ENCODE results near the gene SIK2.

DNA sequence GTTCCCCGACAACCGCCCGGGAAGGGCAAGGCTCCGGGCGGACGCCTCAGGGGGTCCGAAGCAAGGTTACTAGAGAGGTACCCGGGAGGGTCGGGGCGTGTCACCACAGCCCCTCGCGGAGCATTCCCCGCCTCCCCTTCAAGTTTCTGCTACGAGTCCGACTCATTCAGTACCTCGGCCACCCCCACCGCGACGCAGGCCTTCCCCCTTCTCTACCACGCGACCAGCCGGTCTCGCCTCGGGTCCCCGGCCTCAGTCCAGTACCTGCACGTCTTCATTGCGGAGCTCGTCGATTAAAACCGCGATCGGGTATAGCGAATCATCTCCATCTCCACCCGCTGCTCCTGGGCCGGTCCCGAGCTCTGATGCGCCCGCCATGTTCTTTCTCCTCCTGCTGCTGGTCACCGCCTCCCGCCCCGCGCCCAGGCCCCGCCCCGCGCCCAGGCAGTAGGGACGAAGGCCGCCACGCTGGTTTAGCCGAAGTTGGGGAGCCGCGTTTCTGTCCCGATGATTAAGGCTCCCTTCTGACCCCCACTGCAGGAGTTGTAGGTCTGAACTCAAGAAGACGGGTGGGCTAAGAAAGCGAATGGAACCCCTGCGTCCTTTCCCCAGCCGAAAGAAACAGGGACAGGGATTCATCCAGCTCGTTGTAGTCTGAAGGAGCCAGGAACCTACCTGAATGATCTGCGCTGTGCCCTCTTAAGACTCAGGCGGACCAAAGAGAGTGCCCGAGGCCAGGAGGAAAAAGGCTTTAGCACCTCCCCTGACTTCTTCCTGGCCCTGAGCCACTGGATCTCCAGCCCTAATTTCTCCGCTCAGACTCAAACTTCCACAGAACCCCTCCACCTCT, 164.0 kb downstream of the SIK2 start, which contains the start of gene PPP2R1B:
- TF ChIP-seq POLR2AphosphoS5 (IDR thresholded peaks at IDR 0.05; ENCODE audit: insufficient read depth, low read depth, low read length) (peak; percentile 50), EZH2 (IDR thresholded peaks at IDR 0.05; ENCODE audit: borderline replicate concordance, low read depth, low read length, severe bottlenecking) (no peak), POLR2A (IDR thresholded peaks at IDR 0.05; ENCODE audit: low read depth, low read length) (peak; percentile 16), JUN (IDR thresholded peaks at IDR 0.05; ENCODE audit: borderline replicate concordance, insufficient read depth, insufficient read length, low read depth) (no peak)
- TF ChIP-seq, protein P1, sequence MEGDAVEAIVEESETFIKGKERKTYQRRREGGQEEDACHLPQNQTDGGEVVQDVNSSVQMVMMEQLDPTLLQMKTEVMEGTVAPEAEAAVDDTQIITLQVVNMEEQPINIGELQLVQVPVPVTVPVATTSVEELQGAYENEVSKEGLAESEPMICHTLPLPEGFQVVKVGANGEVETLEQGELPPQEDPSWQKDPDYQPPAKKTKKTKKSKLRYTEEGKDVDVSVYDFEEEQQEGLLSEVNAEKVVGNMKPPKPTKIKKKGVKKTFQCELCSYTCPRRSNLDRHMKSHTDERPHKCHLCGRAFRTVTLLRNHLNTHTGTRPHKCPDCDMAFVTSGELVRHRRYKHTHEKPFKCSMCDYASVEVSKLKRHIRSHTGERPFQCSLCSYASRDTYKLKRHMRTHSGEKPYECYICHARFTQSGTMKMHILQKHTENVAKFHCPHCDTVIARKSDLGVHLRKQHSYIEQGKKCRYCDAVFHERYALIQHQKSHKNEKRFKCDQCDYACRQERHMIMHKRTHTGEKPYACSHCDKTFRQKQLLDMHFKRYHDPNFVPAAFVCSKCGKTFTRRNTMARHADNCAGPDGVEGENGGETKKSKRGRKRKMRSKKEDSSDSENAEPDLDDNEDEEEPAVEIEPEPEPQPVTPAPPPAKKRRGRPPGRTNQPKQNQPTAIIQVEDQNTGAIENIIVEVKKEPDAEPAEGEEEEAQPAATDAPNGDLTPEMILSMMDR (IDR thresholded peaks at IDR 0.05; ENCODE audit: extremely low read depth in 1 of 2, insufficient read depth in 1 of 2, low read depth in 1 of 2, low read length in 2 of 2): no peak
